Breast epithelium (tissue), 4 donors: ENCODE results near the gene RHBDF2. TPM values are rescaled to one million over a fixed set of nuclear protein-coding genes. Genes with fewer than 3 reads are reported as not detected.
"Not testable (repeated sequence)": the region's sequence is repeated elsewhere in the genome, so short reads cannot be mapped to it uniquely, and the experiment has no call there.

ENCODE experiments used
- DNase-seq, 2 donors: peaks; one replicate each; pipeline ENCODE4 v3.0.0-alpha.2; 2019; ENCODE audit warnings: low spot score in 2 of 2
- H3K27ac ChIP-seq, 2 donors: fragments of 200-600 bp; sonication (generic) in 1 of 2; one replicate each; pipeline ENCODE4 v1.5.1; 2016 to 2019; ENCODE audit warnings: mild to moderate bottlenecking in 1 of 2
- H3K27me3 ChIP-seq, 2 donors: fragments of 200-600 bp; sonication (generic) in 1 of 2; one replicate each; pipeline versions ENCODE4 v1.5.1 to v1.6.0; 2017 to 2019; ENCODE audit warnings: control low read depth in 1 of 2, mild to moderate bottlenecking in 1 of 2
- H3K36me3 ChIP-seq: fragments of 200-600 bp; one replicate; pipeline ENCODE4 v1.5.1; 2019
- H3K4me1 ChIP-seq, 2 donors: fragments of 200-600 bp; sonication (generic); one replicate each; pipeline ENCODE4 v1.5.1; 2016 to 2019; ENCODE audit warnings: control low read depth in 1 of 2
- H3K4me3 ChIP-seq, 3 donors: fragments of 200-600 bp; sonication (generic); 1 replicate in 2 of 3; 2 replicates in 1 of 3; pipeline ENCODE4 v1.5.1; 2016 to 2019; ENCODE audit warnings: mild to moderate bottlenecking in 3 of 3, moderate library complexity in 2 of 3
- H3K9me3 ChIP-seq, 2 donors: fragments of 200-600 bp; sonication (generic) in 1 of 2; one replicate each; pipeline ENCODE4 v1.5.1; 2016 to 2019; ENCODE audit warnings: control low read depth in 1 of 2
- CTCF ChIP-seq, 3 donors: fragments of 450-650 bp; IDR thresholded peaks; one replicate each; pipeline ENCODE4 v1.5.1; 2016 to 2017; ENCODE audit warnings: antibody characterized with exemption in 3 of 3, mild to moderate bottlenecking in 3 of 3, moderate library complexity in 3 of 3
- POLR2A ChIP-seq: fragments of 450-650 bp; IDR thresholded peaks from one replicate; pipeline ENCODE4 v1.6.1; 2016; ENCODE audit warnings: antibody characterized with exemption, mild to moderate bottlenecking, moderate library complexity
- POLR2AphosphoS5 ChIP-seq, 3 donors: sonication (generic); formaldehyde crosslinking; IDR thresholded peaks; one replicate each; pipeline ENCODE4 v1.6.1; 2017; ENCODE audit warnings: antibody characterized with exemption in 3 of 3
- intact Hi-C: fragments of 100-400 bp; cut with DNase I; formaldehyde crosslinking; loops from one replicate; pipeline ENCODE4 v1.15.1; 2023; ENCODE audit warnings: low total_unique reads
- total RNA-seq, 3 donors: library from RNA; depleted of rRNA; stranded (reverse); fragments of >200 nt; gene quantifications; one replicate each; pipeline ENCODE4 v1.1.0, GENCODE V29; 2016

The RHBDF2 gene
- total RNA-seq, 3 donors from 2014 or later, result 13.4 to 35.5 (median 26.8) TPM

GRCh38 chr17:76513306-76513692, 12.1 kb upstream of the RHBDF2 start:
- no peaks in the 10 kb centered on the region for H3K9me3 ChIP-seq
- no peaks in the 10 kb centered on the region for H3K27me3 ChIP-seq
- no peak overlapping the region for H3K4me3 ChIP-seq
- no peaks in the 10 kb centered on the region for H3K36me3 ChIP-seq
- peaks cover 0 to 5% of the 10 kb centered on the region in 2 donors for H3K4me1 ChIP-seq
- H3K27ac ChIP-seq, result peak overlapping the region in 1 of 2 donors; percentile 32
- intact Hi-C loops, result no loop called here
- DNase-seq, result no peak
- no peak for TF ChIP-seq POLR2A
- no peak for TF ChIP-seq POLR2AphosphoS5 (IDR thresholded peaks at IDR 0.05)
- TF ChIP-seq CTCF (IDR thresholded peaks at IDR 0.05), result no peak

- Histone ChIP-seq H3K36me3 (no peaks in the 10 kb centered on the region), H3K9me3 (no peaks in the 10 kb centered on the region), H3K4me1 (peaks cover 0 to 5% of the 10 kb centered on the region in 2 donors), H3K27ac (peak overlapping the region in 1 of 2 donors; percentile 32), H3K27me3 (no peaks in the 10 kb centered on the region), H3K4me3 (no peak overlapping the region)
- TF ChIP-seq POLR2A (no peak), POLR2AphosphoS5 (IDR thresholded peaks at IDR 0.05) (no peak), CTCF (IDR thresholded peaks at IDR 0.05) (no peak)
- intact Hi-C loops, result no loop called here
- DNase-seq, result no peak
Measured at GRCh38 chr17:76512366-76513305, 11.4 kb upstream of the RHBDF2 start.

- Histone ChIP-seq H3K27ac (peak overlapping the region in 1 of 2 donors; percentile 12), H3K9me3 (no peaks in the 10 kb centered on the region), H3K4me3 (no peak overlapping the region), H3K4me1 (peaks cover 0 to 5% of the 10 kb centered on the region in 2 donors), H3K36me3 (no peaks in the 10 kb centered on the region), H3K27me3 (no peaks in the 10 kb centered on the region)
- no peak for DNase-seq
- intact Hi-C loops, result no loop called here
- TF ChIP-seq POLR2AphosphoS5 (IDR thresholded peaks at IDR 0.05) (no peak), CTCF (IDR thresholded peaks at IDR 0.05) (no peak)
Measured at GRCh38 chr17:76511668-76512365, 10.6 kb upstream of the RHBDF2 start.

GRCh38 chr17:76510831-76511244, 9.6 kb upstream of the RHBDF2 start:
- no peak for DNase-seq
- Histone ChIP-seq H3K4me1 (peaks cover 0 to 2% of the 10 kb centered on the region in 2 donors), H3K27me3 (no peaks in the 10 kb centered on the region), H3K27ac (no peak overlapping the region), H3K4me3 (no peak overlapping the region), H3K36me3 (no peaks in the 10 kb centered on the region), H3K9me3 (no peaks in the 10 kb centered on the region)
- TF ChIP-seq CTCF (IDR thresholded peaks at IDR 0.05) (no peak), POLR2A (no peak), POLR2AphosphoS5 (IDR thresholded peaks at IDR 0.05) (no peak)
- intact Hi-C loops, result no loop called here

GRCh38 chr17:76508472-76509063, 7.3 kb upstream of the RHBDF2 start:
- intact Hi-C loops, result loop anchor here (5.0 kb wide), 1 partner anchor 41 kb away; the partner anchor contains the start of gene AANAT
- DNase-seq, H3K27me3 ChIP-seq, H3K4me1 ChIP-seq, H3K27ac ChIP-seq, H3K36me3 ChIP-seq, H3K9me3 ChIP-seq, H3K4me3 ChIP-seq: not testable (repeated sequence)
